ENCODE results near the gene BPTF.
"Not testable (repeated sequence)": the region's sequence is repeated elsewhere in the genome, so short reads cannot be mapped to it uniquely, and the experiment has no call there.

GRCh38 chr17:67910117-67910803 is 85.0 kb downstream of the BPTF start:
- TF ChIP-seq CTCF, POLR2A (IDR thresholded peaks at IDR 0.05): not testable (repeated sequence)

Data from adrenal gland (tissue), 5 donors.